Natural killer cell (primary cell): ENCODE data around the gene GADD45A. TPM values are rescaled to one million over a fixed set of nuclear protein-coding genes. Genes with fewer than 3 reads are reported as not detected.
"Not testable (repeated sequence)": the region's sequence is repeated elsewhere in the genome, so short reads cannot be mapped to it uniquely, and the experiment has no call there.

Source experiments
- ATAC-seq, 3 donors: fragments of 150-1000 bp in 2 of 3; fragments of 200-7000 bp in 1 of 3; cut with Tn5 transposase; 1 replicate in 1 of 3; 2 replicates in 2 of 3; pipeline ENCODE4 v1.10.0; 2021; ENCODE audit warnings: mild to moderate bottlenecking in 2 of 3, moderate library complexity in 2 of 3
- DNase-seq, 2 donors: peaks; one replicate each; pipeline versions ENCODE4 v3.0.0 to v3.0.0-alpha.2; 2013 to 2021; ENCODE audit warnings: mixed read lengths in 1 of 2
- H3K27ac ChIP-seq: one replicate; pipeline ENCODE4 v1.5.1; 2013; ENCODE audit warnings: mild to moderate bottlenecking, low read length
- H3K27me3 ChIP-seq: one replicate; pipeline ENCODE4 v1.6.1; 2013; ENCODE audit warnings: low read length; ENCODE audit not compliant: control insufficient read depth, insufficient read depth
- H3K36me3 ChIP-seq: one replicate; pipeline ENCODE4 v1.6.1; 2013; ENCODE audit warnings: low read length; ENCODE audit not compliant: control insufficient read depth, insufficient read depth
- H3K4me1 ChIP-seq: one replicate; pipeline ENCODE4 v1.6.1; 2013; ENCODE audit warnings: low read length; ENCODE audit not compliant: control insufficient read depth, insufficient read depth
- H3K4me3 ChIP-seq: one replicate; pipeline ENCODE4 v1.5.1; 2013; ENCODE audit warnings: low read length
- H3K9me3 ChIP-seq: one replicate; pipeline ENCODE4 v1.6.1; 2013; ENCODE audit warnings: low read length; ENCODE audit not compliant: control insufficient read depth, insufficient read depth
- H3K27ac Mint-ChIP-seq, 2 donors: one replicate each; pipeline ENCODE4 v1.8.0; 2022; ENCODE audit warnings: mild to moderate bottlenecking in 2 of 2, mixed read lengths in 2 of 2, moderate library complexity in 1 of 2
- H3K27me3 Mint-ChIP-seq, 2 donors: one replicate each; pipeline ENCODE4 v1.8.0; 2022; ENCODE audit warnings: low read depth in 2 of 2, mixed read lengths in 2 of 2
- H3K36me3 Mint-ChIP-seq: one replicate; pipeline ENCODE4 v1.8.0; 2022; ENCODE audit warnings: mixed read lengths
- H3K4me1 Mint-ChIP-seq, 2 donors: one replicate each; pipeline ENCODE4 v1.8.0; 2022; ENCODE audit warnings: mixed read lengths in 2 of 2
- H3K4me3 Mint-ChIP-seq: one replicate; pipeline ENCODE4 v1.8.0; 2022; ENCODE audit warnings: mild to moderate bottlenecking, moderate library complexity, mixed read lengths
- H3K9me3 Mint-ChIP-seq, 2 donors: one replicate each; pipeline ENCODE4 v1.8.0; 2022; ENCODE audit warnings: mixed read lengths in 2 of 2
- WGBS: methylation state at CpG from one replicate; pipeline ENCODE4 v1.1.7; 2013; ENCODE audit warnings: missing lambda C conversion rate; ENCODE audit not compliant: insufficient coverage; 5-methylcytosine and 5-hydroxymethylcytosine counted together
- intact Hi-C: fragments of 100-400 bp; cut with micrococcal nuclease; formaldehyde crosslinking; loops from one replicate; pipeline ENCODE4 v1.14.2; 2022
- total RNA-seq, 4 donors: library from RNA; stranded (reverse); fragments of 120-200 nt in 1 of 4; gene quantifications; one replicate each; pipeline versions ENCODE4 v1.2.3 to v1.2.4, GENCODE V29; 2013 to 2022
- TF ChIP-seq, protein P1 (sequence below): fragments of 200-600 bp; IDR thresholded peaks from one replicate; pipeline ENCODE4 v1.8.0; 2022; ENCODE audit warnings: antibody characterized with exemption

GADD45A gene
- total RNA-seq, 3 donors from 2014 or later (not counting 1 experiment from before 2014, with no cell fraction given): 21.8 to 30.3 (median 26.6) TPM

GRCh38 chr1:67662884-67663283, 22.1 kb upstream of the GADD45A start:
- no peak for ATAC-seq
- Mint-ChIP-seq H3K27ac (no peak overlapping the region), H3K4me3 (no peak overlapping the region), H3K36me3 (no peaks in the 10 kb centered on the region), H3K4me1 (no peaks in the 10 kb centered on the region), H3K27me3 (peaks cover 26 to 48% of the 10 kb centered on the region in 2 donors), H3K9me3 (no peaks in the 10 kb centered on the region)
- no peaks in the 10 kb centered on the region for H3K36me3 ChIP-seq
- peaks cover 2% of the 10 kb centered on the region for H3K27me3 ChIP-seq
- H3K27ac ChIP-seq: no peak overlapping the region
- TF ChIP-seq, protein P1, sequence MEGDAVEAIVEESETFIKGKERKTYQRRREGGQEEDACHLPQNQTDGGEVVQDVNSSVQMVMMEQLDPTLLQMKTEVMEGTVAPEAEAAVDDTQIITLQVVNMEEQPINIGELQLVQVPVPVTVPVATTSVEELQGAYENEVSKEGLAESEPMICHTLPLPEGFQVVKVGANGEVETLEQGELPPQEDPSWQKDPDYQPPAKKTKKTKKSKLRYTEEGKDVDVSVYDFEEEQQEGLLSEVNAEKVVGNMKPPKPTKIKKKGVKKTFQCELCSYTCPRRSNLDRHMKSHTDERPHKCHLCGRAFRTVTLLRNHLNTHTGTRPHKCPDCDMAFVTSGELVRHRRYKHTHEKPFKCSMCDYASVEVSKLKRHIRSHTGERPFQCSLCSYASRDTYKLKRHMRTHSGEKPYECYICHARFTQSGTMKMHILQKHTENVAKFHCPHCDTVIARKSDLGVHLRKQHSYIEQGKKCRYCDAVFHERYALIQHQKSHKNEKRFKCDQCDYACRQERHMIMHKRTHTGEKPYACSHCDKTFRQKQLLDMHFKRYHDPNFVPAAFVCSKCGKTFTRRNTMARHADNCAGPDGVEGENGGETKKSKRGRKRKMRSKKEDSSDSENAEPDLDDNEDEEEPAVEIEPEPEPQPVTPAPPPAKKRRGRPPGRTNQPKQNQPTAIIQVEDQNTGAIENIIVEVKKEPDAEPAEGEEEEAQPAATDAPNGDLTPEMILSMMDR: no peak
- no peaks in the 10 kb centered on the region for H3K4me1 ChIP-seq
- H3K4me3 ChIP-seq: no peak overlapping the region
- no peak for DNase-seq
- WGBS: 60% methylated on average over 2 of the region's 6 CpGs
- no peaks in the 10 kb centered on the region for H3K9me3 ChIP-seq
- intact Hi-C loops: no loop called here

- DNase-seq: no peak
- TF ChIP-seq, protein P1: no peak
- Histone ChIP-seq H3K27me3 (peaks cover 4% of the 10 kb centered on the region), H3K9me3 (no peaks in the 10 kb centered on the region), H3K4me1 (no peaks in the 10 kb centered on the region), H3K27ac (no peak overlapping the region), H3K4me3 (no peak overlapping the region), H3K36me3 (no peaks in the 10 kb centered on the region)
- H3K4me1 Mint-ChIP-seq: no peaks in the 10 kb centered on the region
- H3K4me3 Mint-ChIP-seq: no peak overlapping the region
- H3K9me3 Mint-ChIP-seq: no peaks in the 10 kb centered on the region
- peaks cover 29 to 50% of the 10 kb centered on the region in 2 donors for H3K27me3 Mint-ChIP-seq
- ATAC-seq: no peak
- intact Hi-C loops: no loop called here
- H3K27ac Mint-ChIP-seq: no peak overlapping the region
- H3K36me3 Mint-ChIP-seq: no peaks in the 10 kb centered on the region
- WGBS: no CpG with 5 or more reads among the region's 1 CpG
Observed at GRCh38 chr1:67664048-67664447, 21.0 kb upstream of the GADD45A start.

DNA sequence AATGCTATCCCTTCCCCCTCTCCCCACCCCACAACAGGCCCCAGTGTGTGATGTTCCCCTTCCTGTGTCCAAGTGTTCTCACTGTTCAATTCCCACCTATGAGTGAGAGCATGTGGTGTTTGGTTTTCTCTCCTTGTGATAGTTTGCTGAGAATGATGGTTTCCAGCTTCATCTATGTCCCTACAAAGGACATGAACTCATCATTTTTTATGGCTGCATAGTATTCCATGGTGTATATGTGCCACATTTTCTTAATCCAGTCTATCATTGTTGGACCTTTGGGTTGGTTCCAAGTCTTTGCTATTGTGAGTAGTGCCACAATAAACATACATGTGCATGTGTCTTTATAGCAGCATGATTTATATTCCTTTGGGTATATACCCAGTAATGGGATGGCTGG, 19.7 kb upstream of the GADD45A start:
- H3K27me3 Mint-ChIP-seq: peaks cover 22 to 45% of the 10 kb centered on the region in 2 donors
- ATAC-seq, H3K36me3 Mint-ChIP-seq, DNase-seq, H3K27ac Mint-ChIP-seq, H3K4me1 Mint-ChIP-seq, H3K27ac ChIP-seq, H3K4me3 Mint-ChIP-seq, H3K9me3 ChIP-seq, intact Hi-C loops, H3K4me1 ChIP-seq, H3K36me3 ChIP-seq, H3K9me3 Mint-ChIP-seq, H3K27me3 ChIP-seq, H3K4me3 ChIP-seq: not testable (repeated sequence)

DNA sequence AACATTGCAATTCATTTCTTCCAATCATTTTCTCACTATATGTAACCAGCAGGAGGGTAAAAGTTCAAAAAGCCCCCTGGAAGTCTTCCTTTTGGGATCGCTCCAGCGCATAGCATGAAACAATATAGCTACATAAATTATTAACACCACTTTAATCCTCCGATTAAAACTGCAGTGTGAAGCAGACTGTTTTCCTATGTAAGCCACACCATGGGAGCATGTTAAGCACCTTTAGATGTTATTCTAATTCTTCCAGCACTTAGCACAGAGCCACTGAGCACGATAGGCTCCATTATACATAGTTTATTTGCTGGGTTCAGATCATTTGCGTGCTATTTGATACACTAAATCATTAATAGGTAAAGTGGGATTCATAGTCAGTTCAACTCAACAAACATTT, 18.4 kb upstream of the GADD45A start:
- no peak overlapping the region for H3K4me3 ChIP-seq
- no peak overlapping the region for H3K27ac ChIP-seq
- H3K9me3 Mint-ChIP-seq: no peaks in the 10 kb centered on the region
- peaks cover 22 to 50% of the 10 kb centered on the region in 2 donors for H3K27me3 Mint-ChIP-seq
- ATAC-seq (no peak), DNase-seq (no peak)
- no peaks in the 10 kb centered on the region for H3K36me3 ChIP-seq
- H3K27ac Mint-ChIP-seq: no peak overlapping the region
- 95% methylated on average over 3 of the region's 5 CpGs for WGBS
- H3K4me3 Mint-ChIP-seq: no peak overlapping the region
- no peaks in the 10 kb centered on the region for H3K4me1 Mint-ChIP-seq
- H3K27me3 ChIP-seq: peaks cover 2% of the 10 kb centered on the region
- no peaks in the 10 kb centered on the region for H3K36me3 Mint-ChIP-seq
- H3K4me1 ChIP-seq: no peaks in the 10 kb centered on the region
- intact Hi-C loops: no loop called here
- TF ChIP-seq, protein P1: no peak
- no peaks in the 10 kb centered on the region for H3K9me3 ChIP-seq
